KMS-11 (cell line): Measurements from ENCODE around the gene PEAK3.

Source experiments
- H2AFZ ChIP-seq: fragments of 200-600 bp; sonication (generic); 2 replicates; pipeline ENCODE4 v1.6.1; 2016; ENCODE audit warnings: antibody characterized with exemption, mixed run types, low read depth
- H3K27ac ChIP-seq: fragments of 200-600 bp; sonication (generic); 2 replicates; pipeline ENCODE4 v1.6.1; 2016; ENCODE audit warnings: mild to moderate bottlenecking, mixed run types
- H3K27me3 ChIP-seq: fragments of 200-600 bp; sonication (generic); 2 replicates; pipeline ENCODE4 v1.6.1; 2017; ENCODE audit warnings: mild to moderate bottlenecking, low read depth, mixed run types, moderate library complexity; ENCODE audit not compliant: insufficient read depth
- H3K36me3 ChIP-seq: fragments of 200-600 bp; sonication (generic); 2 replicates; pipeline ENCODE4 v1.6.1; 2017; ENCODE audit warnings: mild to moderate bottlenecking, mixed run types; ENCODE audit not compliant: insufficient read depth
- H3K4me1 ChIP-seq: fragments of 200-600 bp; sonication (generic); 2 replicates; pipeline ENCODE4 v1.6.1; 2016; ENCODE audit warnings: mild to moderate bottlenecking, low read depth, mixed run types; ENCODE audit not compliant: poor library complexity, severe bottlenecking
- H3K4me2 ChIP-seq: fragments of 200-600 bp; sonication (generic); 2 replicates; pipeline ENCODE4 v1.7.0; 2016; ENCODE audit warnings: mild to moderate bottlenecking, mixed run types
- H3K4me3 ChIP-seq: fragments of 200-600 bp; sonication (generic); IDR thresholded peaks from 2 replicates; pipeline ENCODE4 v1.6.1; 2017; ENCODE audit warnings: low read depth, low read length, mixed read lengths; ENCODE audit not compliant: insufficient read depth
- H3K79me2 ChIP-seq: fragments of 200-600 bp; sonication (generic); 2 replicates; pipeline ENCODE4 v1.6.1; 2016; ENCODE audit warnings: low read depth, mixed run types; ENCODE audit not compliant: insufficient read depth
- H3K9ac ChIP-seq: fragments of 200-600 bp; sonication (generic); 2 replicates; pipeline ENCODE4 v1.6.1; 2016; ENCODE audit warnings: mild to moderate bottlenecking, mixed run types
- H4K20me1 ChIP-seq: fragments of 200-600 bp; sonication (generic); 2 replicates; pipeline ENCODE4 v1.6.1; 2016; ENCODE audit warnings: mild to moderate bottlenecking, mixed run types; ENCODE audit not compliant: insufficient read depth
- CTCF ChIP-seq: fragments of 200-600 bp; sonication (generic); conservative IDR thresholded peaks from 2 replicates; pipeline ENCODE4 v1.6.1; 2017; ENCODE audit warnings: low read depth, mild to moderate bottlenecking, antibody characterized with exemption, low read length, moderate library complexity, mixed read lengths

The PEAK3 gene

DNA sequence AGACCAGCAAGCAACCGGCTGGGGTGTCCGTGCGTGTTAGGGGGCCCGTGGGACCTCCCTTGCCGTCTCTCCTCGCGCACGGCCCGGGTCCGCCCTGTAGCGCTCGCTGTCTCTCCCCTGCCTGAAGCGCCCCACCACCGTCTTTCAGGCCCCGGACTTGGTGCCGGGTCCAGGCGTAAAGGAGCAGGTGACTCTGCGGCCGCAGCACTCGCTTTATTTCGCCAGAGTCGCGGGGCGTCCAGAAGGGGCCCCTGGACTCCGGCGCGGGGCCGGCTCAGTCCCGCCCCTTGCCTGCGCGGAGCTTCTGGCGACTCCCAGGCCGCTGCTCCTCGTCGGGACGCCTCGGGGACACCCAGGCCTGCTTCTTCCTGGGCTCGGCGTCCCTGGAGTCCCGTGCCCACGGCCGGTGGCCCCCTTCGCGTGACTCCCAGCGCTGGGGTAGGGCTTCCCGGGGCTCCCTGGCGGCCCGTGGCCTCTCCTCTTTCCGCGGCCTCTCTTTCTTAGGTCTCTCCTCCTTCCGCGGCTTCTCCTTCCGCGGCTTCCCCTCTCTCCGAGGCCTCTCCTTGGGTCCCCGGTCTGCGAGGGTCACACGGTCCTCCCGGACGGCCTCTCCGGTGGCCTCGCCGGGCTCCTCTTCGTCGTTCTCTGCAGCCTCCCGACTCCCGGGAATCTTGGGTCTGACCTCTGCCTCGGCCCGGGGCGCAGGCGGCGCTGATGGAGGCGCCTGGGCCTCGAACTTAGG is 29.7 kb downstream of the PEAK3 start:
- no peak overlapping the region for H3K9ac ChIP-seq
- no peak overlapping the region for H2AFZ ChIP-seq
- TF ChIP-seq CTCF: no peak
- peaks cover 22% of the 10 kb centered on the region; the same call in 1 of the 2 replicates for H3K79me2 ChIP-seq
- peaks cover 11% of the 10 kb centered on the region for H3K4me1 ChIP-seq
- H4K20me1 ChIP-seq: no peaks in the 10 kb centered on the region
- H3K27ac ChIP-seq: no peak overlapping the region
- H3K27me3 ChIP-seq: no peaks in the 10 kb centered on the region
- H3K4me3 ChIP-seq: no peak overlapping the region
- H3K4me2 ChIP-seq: no peak overlapping the region
- H3K36me3 ChIP-seq: no peaks in the 10 kb centered on the region

- Histone ChIP-seq H2AFZ (no peak overlapping the region), H3K9ac (no peak overlapping the region), H3K4me3 (no peak overlapping the region), H3K36me3 (no peaks in the 10 kb centered on the region), H3K27me3 (no peaks in the 10 kb centered on the region), H4K20me1 (no peaks in the 10 kb centered on the region), H3K4me1 (peaks cover 11% of the 10 kb centered on the region), H3K4me2 (no peak overlapping the region), H3K27ac (no peak overlapping the region), H3K79me2 (peaks cover 18% of the 10 kb centered on the region; the same call in 1 of the 2 replicates)
- no peak for TF ChIP-seq CTCF
Measured at GRCh38 chr19:2251106-2252054, 30.6 kb downstream of the PEAK3 start.

DNA sequence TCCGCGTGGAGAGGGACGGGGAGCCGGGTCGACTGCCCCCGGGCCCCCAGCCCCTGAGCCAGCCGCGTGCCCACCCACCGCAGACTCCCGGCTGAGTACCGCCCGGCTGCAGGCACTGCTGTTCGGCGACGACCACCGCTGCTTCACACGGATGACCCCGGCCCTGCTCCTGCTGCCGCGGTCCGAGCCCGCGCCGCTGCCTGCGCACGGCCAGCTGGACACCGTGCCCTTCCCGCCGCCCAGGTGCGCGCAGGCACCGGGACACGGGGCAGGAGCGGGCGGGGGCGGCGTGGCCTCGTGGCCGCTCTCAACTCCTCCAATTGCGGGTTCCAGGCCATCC is 31.2 kb downstream of the PEAK3 start:
- no peak for TF ChIP-seq CTCF
- Histone ChIP-seq H3K9ac (no peak overlapping the region), H3K4me1 (peaks cover 11% of the 10 kb centered on the region), H3K79me2 (peaks cover 15% of the 10 kb centered on the region; the same call in 1 of the 2 replicates), H3K4me3 (no peak overlapping the region), H3K27me3 (no peaks in the 10 kb centered on the region), H3K36me3 (no peaks in the 10 kb centered on the region; the same call in 1 of the 2 replicates), H3K4me2 (no peak overlapping the region), H4K20me1 (no peaks in the 10 kb centered on the region), H2AFZ (no peak overlapping the region), H3K27ac (no peak overlapping the region)

GRCh38 chr19:2249880-2250765 is 31.9 kb downstream of the PEAK3 start:
- Histone ChIP-seq H3K4me1 (peaks cover 9% of the 10 kb centered on the region), H4K20me1 (no peaks in the 10 kb centered on the region), H3K79me2 (0 out of 2 replicates have a peak, but pooled peaks cover 9% of the 10 kb centered on the region), H3K4me2 (no peak overlapping the region), H3K27me3 (no peaks in the 10 kb centered on the region), H3K4me3 (no peak overlapping the region), H3K9ac (no peak overlapping the region), H2AFZ (no peak overlapping the region), H3K27ac (no peak overlapping the region), H3K36me3 (no peaks in the 10 kb centered on the region; the same call in 1 of the 2 replicates)
- TF ChIP-seq CTCF: no peak
